ENCODE results near the gene PRDX6.
"Not testable (repeated sequence)": the region's sequence is repeated elsewhere in the genome, so short reads cannot be mapped to it uniquely, and the experiment has no call there.

Gene PRDX6

GRCh38 chr1:173507847-173508209 is 30.7 kb downstream of the PRDX6 start:
- DNase-seq (ENCODE audit: insufficient read length, low spot score): no peak
- no peak for TF ChIP-seq CTCF (IDR thresholded peaks at IDR 0.05; ENCODE audit: insufficient read depth, missing control alignments)
- no peak for FAIRE-seq

DNA sequence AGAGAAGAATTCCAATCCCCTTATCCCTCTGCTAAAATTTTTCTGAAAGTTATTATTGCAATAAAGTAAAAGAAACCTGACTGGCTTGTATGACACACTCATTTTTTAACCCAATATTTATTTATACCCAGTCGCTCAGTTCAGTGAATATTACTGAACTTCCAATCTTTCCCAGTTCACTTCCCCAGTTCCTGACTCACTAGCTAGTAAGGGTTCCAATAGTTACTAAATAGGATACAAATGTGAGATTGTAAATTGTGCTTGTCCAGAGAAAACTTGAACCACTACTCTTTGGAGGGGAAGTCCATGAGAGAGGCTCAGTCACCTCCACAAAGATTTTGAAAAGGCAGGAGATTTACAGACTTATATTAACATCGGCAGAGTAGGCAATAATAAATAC is 31.4 kb downstream of the PRDX6 start:
- FAIRE-seq: peak; percentile 51
- TF ChIP-seq CTCF (IDR thresholded peaks at IDR 0.05; ENCODE audit: insufficient read depth, missing control alignments): no peak
- DNase-seq (ENCODE audit: insufficient read length, low spot score): no peak

DNA sequence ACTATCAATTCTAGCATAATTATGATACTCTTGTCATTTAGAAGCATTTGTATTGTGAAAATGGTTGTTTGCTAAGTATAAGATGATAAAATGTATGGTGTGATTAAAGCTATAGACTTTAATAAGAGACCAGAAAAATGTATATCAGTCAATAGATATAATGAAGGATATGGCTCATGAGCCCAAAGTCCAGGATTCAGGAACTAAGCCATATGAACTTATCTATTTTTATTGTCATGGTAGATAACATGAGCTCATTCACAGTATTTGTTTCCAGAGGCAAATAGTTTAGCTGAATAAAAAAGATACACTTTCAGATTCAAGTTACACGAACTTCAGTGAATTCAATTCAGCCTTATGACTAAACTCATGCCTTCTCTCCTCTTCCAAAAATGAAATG is 32.7 kb downstream of the PRDX6 start:
- no peak for TF ChIP-seq CTCF (IDR thresholded peaks at IDR 0.05; ENCODE audit: insufficient read depth, missing control alignments)
- peak; percentile 84 for FAIRE-seq
- DNase-seq (ENCODE audit: insufficient read length, low spot score): no peak

DNA sequence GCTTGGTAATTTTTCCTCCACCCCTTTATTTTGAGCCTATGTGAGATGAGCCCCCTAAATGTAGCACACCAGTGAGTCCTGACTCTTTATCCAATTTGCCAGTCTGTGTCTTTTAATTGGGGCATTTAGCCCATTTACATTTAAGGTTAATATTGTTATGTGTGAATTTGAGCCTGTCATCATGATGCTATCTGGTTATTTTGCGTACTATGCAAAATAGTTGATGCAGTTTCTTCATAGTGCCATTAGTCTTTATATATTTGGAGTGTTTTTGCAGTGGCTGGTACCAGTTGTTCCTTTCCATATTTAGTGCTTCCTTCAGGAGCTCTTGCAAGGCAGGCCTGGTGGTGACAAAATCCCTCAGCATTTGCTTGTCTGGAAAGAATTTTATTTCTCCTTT is 37.4 kb downstream of the PRDX6 start:
- not testable (repeated sequence) for FAIRE-seq

DNA sequence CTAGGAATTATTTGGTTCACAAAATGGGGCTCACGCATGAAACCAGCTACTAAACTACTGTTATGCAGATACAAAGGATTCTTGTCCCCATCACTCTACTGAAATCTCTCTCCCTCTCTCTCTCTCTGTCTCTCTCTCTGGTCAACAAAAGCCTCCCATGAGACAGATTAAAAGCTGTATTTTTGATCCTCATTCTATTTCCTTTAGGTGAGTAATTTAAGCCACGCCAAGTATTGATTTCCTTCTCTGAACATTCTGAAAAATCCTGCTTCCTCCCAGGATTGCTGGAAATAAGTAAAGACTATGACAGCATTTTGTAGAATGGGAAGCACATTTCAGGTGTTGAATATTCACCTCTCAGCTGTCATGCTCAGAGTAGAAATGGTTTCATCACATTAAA is 43.7 kb downstream of the PRDX6 start:
- TF ChIP-seq CTCF (IDR thresholded peaks at IDR 0.05; ENCODE audit: insufficient read depth, missing control alignments): no peak
- FAIRE-seq: peak; percentile 53

More for the DNA sequence above, 37.4 kb downstream of the PRDX6 start:
- not testable (repeated sequence) for DNase-seq (ENCODE audit: insufficient read length, low spot score)

GRCh38 chr1:173523329-173523728 is 46.2 kb downstream of the PRDX6 start:
- no peak for TF ChIP-seq CTCF (IDR thresholded peaks at IDR 0.05; ENCODE audit: insufficient read depth, missing control alignments)
- DNase-seq (ENCODE audit: insufficient read length, low spot score): no peak
- FAIRE-seq: no peak

More for the DNA sequence above, 43.7 kb downstream of the PRDX6 start:
- no peak for DNase-seq (ENCODE audit: insufficient read length, low spot score)

GRCh38 chr1:173525926-173526325 is 48.8 kb downstream of the PRDX6 start:
- no peak for DNase-seq (ENCODE audit: insufficient read length, low spot score)
- no peak for TF ChIP-seq CTCF (IDR thresholded peaks at IDR 0.05; ENCODE audit: insufficient read depth, missing control alignments)
- no peak for FAIRE-seq

DNA sequence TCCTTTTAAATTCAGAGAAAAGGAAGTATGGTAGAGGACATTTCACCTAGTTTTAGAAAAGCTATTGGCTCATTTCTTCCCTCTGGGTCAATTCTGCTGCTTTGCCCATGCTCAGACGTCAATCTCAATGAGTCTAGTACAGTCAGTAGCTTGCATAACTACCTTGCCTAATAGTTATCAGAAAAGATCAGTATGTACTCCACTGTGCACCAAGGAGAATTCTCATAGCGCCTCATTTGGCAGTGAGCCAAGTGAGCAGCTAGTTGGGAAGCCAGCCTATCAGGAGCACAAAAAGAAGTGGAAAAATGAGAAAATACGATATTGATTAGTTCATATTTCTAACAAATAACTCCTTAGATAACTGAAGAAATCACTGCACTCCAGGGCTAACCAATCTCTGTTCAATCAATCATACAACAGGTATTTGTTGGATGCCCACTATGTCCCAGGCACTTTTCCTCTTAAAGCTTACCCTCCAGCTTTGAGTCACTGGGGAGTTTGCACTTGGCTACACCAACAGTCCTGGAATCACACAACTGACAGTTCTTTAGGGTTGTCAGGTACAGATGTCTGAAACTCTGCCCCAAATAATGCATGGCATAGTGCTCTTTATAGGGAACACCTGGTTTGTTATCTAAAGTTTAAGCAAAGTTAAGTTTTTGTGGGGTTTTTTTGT is 50.2 kb downstream of the PRDX6 start:
- FAIRE-seq (no peak), DNase-seq (ENCODE audit: insufficient read length, low spot score) (no peak)
- no peak for TF ChIP-seq CTCF (IDR thresholded peaks at IDR 0.05; ENCODE audit: insufficient read depth, missing control alignments)
